HG03064 (cell line): Measurements from ENCODE around the gene SIDT1.
"Not testable (repeated sequence)": the region's sequence is repeated elsewhere in the genome, so short reads cannot be mapped to it uniquely, and the experiment has no call there.

Experiments used
- ATAC-seq: cut with Tn5 transposase; IDR thresholded peaks from one replicate; pipeline ENCODE4 v1.9.1; 2021; ENCODE audit warnings: low read depth; ENCODE audit not compliant: unreplicated experiment

The SIDT1 gene

DNA sequence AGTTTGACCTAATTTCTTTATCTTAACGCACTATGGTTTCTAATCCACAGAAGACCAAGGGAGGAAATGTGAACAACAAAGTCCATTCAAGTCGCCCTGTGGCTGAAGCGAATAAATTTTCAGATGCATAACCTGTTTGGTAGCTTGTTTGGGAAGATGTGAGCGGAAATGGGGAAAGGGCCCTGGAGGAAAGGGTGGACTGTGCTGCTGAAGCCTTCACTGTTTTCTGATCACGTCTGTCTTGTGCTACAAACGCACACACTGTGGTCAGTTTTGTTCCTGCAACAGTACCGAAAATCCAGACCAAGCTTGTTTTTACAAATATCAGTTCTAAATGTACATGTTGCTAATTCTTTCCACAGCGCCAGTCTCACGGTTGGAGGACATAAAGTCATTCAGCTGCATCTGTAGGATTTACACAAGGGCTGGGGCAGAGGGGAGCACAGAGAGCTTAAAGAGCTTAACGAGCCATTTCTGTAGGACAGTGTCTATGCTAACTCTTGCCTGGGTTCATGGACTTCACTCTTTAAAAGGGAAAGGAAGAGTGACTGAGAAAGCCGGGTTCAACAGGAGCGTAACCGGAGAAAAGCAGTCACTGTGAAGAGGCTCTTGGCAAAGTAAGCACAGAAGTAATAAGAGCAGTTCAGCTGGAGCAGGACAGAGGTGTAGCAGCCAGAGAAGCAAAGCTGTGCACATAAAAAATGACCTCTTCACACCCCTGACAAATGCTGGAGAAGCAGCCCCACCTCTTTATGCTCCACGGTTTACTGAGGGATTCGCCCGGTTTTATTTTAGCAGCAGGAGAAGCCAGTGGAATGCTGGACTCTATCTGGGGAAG is 97.4 kb downstream of the SIDT1 start:
- ATAC-seq = no peak

DNA sequence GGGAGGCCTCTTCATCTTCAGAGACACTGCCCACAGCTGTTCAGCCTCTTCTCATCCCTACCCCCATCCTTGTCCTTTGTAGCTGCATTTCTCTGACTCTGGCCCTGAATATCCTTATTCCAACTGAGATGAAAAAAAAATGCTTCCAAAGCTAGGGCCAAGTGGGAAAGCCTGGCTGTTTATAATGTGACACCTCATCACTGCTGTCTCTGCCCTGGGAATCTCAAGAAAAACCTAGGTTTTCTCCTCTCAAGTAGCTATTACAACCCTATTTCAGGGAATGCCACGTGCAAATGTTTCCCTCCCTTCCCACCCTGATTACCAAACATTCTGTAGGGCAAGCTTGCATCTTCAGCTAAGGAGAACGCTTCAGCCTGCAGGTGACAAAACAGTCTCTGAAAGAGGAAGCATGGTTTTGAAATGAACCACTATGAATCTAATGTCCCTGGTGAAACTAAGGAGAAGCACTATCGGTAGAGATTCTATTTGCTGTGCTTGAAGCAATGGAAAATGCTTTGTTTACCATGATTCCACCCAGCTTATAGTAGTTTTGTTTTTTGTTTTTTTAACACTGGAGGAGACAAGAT is 98.7 kb downstream of the SIDT1 start:
- no peak for ATAC-seq

DNA sequence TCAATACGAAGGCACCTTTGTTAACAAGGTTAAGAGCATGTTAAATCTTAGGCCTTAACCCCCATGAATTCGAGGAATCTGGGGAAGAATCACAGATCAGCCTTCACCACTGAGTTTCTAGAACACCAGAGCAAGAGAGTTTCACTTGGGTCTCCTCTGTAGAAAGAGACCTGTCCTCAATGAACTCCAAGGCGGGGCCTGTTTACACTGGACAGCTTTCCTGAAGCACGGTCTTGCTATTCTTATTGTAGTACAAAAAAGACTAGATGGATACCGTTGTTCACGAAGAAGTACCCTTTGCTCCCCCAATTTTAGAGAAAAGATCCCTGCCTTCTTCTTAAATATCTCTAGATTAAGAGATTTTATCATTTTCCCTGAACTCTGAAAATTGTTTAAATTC is 99.2 kb downstream of the SIDT1 start:
- ATAC-seq = no peak

DNA sequence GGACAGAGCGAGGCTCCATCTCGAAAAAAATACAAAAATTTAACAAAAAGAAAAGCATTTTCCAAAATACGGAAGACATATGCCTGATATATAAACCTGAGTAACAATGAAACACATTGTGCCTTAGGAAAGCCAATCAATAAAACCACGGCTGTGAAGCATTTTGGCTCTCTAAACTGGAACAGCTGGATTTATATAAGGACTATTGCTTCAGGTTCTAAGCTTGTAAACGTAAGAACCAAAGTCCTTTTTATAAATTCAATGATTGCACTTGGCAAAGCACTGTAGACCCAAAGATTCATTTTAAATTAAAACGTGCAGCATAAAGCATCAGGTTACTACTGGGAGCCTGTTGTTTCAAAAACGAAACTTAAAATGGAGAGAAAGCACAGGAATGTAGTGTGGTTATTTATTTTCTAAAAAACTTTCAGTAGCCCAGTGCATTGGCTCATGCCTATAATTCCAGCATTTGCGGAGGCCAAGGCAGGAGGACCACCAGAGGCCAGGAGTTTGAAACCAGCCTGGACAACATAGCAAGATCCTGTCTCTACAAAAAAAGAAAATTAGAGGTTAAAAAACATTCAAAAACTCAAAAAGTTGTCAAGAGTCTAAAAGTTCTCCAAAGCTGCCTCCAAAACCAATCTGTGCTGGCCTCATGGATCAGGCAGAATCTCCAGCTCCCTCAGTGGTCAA is 102.6 kb downstream of the SIDT1 start:
- no peak for ATAC-seq

DNA sequence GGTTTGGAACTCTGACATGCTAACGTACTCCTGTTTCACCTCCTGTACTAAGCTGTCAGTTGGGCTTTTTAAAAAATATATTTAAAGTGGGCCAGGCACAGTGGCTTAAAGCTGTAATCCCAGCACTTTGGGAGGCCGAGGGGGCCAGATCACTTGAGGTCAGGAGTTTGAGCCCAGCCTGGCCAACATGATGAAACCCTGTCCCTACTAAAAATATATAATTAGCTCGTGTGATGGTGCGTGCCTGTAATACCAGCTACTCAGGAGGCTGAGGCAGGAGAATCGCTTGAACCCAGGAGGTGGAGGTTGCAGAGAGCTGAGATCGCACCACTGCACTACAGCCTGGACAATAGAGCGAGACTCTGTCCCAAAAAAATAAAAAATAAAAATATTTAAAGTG is 103.7 kb downstream of the SIDT1 start:
- ATAC-seq = not testable (repeated sequence)

DNA sequence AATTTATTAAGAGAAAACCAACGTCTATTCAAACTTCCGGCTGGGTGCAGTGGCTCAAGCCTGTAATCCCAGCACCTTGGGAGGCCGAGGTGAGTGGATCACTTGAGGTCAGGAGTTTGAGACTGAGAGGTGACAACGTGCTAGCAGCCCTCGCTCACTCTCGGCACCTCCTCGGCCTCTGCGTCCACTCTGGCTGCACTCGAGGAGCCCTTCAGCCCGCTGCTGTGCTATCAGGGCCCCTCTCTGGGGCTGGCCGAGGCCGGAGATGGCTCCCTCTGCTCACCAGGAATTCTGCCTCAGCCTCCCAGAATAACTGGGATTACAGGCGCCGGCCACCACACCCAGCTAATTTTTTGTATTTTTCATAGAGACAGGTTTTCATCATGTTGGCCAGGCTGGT is 105.4 kb downstream of the SIDT1 start:
- ATAC-seq = no peak

DNA sequence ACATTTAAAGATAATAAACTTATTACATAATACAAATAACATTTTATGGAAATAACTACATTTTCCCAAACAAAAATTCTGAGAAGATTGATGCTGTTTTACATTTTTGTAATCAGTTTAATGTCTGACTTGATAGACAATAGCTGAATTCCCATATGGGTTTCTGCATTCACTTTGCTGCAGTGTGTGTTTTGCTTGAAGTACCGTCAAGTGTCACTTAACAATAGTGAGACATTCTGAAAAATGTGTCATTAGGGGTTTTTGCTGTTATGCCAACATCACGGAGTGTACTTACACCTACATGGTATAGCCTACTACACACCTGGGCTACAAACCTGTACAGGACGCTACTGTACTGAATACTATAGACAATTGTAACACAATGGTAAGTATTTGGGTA is 106.6 kb downstream of the SIDT1 start:
- no peak for ATAC-seq

DNA sequence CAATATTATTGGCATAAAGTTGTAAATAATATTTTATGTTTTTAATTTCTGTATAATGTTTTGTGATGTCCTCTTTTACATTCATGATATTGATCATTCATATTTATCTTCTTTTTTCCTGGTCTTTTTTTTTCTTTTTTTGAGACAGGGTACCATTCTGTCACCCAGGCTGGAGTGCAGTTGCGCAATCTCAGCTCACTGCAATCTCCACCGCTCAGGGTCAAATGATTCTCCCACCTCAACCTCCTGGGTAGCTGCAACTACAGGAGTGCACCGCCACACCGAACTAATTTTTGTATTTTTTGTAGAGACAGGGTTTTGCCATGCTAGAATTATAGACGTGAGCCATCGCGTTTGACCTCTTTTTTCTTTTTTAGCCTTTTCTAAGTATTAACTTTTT is 111.2 kb downstream of the SIDT1 start:
- ATAC-seq = no peak

DNA sequence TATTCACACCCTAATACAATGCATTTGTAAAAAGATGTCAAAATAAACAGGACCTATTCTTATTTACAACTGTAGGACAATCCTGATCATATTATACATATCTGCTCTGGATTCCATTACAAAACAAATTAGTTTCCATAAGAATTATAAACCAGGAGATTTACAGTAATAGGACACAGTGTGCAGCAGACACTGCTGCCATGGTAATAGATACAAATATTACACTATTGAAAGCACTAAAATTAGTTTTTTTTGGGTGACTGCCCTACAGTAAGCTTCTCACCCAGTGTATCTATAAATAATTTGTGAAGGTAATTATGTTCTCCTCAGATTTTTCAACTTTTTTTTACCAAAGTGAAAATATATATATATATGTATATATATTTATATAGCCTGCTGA is 116.2 kb downstream of the SIDT1 start:
- no peak for ATAC-seq

DNA sequence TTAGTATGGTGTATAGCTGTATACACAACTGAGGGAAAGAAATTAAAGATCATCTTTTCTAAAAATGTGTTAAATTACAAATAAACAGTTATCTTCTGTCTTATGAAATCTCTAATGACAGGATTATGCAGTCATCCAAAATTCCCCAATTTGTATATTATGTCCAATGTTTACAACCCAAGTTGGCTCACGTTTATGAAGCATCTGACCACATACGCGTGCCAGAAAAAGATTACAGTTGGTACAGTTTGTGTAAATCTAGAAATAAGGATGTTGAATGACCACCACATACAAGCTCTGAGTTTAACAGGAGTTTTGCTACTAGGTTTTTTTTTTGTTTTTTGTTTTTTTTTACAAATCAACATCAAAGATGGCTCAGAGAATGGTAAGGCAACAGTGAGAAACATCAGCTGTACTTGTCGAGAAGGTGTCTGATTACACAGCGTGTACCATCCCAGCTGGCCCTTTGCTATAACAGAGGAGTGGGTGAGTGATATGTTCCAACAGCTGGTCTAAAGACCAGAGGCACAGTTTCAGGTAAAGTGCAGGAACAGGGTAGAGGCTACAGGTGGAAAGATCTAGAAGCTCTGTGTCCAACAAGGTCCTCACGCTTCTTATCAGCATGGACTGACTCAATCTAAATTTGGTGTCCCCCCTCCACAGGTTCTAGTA is 117.0 kb downstream of the SIDT1 start:
- ATAC-seq = no peak

DNA sequence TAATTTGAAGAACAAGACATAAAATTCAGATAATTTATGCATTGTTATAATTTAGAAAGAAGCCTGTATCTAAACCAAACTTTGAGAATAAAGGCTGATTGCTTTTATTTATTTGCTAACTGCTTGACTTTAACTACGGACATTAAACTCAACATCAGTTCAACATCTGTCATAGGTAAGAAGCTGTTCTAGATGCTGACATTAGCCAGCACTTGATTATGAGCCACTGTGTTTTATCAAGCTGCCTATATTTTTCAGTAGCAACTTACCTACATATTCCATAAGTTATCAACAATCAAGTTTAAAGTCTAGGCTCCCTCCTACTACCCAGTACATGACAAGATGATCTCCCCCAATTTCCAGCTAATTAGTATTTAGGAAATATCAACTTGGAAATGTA is 122.0 kb downstream of the SIDT1 start:
- ATAC-seq = no peak

DNA sequence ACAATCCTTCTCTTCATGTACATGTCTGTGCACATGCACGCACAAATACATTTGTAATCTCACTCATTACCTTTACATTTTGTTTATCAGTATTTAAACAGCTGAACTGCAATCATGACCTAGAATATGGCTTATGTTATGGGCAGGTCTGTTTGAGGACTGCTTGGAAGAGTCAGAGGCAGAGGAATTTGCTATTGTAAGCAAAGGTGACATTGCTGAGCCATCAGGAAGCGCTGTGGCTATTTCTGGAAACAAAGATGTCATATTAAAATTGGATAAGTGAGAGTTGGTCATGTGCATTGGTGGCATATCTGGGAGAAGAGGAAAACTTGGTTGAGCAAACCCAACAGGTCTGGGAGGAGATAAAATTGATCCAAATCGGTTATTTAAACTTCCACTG is 122.5 kb downstream of the SIDT1 start:
- no peak for ATAC-seq

DNA sequence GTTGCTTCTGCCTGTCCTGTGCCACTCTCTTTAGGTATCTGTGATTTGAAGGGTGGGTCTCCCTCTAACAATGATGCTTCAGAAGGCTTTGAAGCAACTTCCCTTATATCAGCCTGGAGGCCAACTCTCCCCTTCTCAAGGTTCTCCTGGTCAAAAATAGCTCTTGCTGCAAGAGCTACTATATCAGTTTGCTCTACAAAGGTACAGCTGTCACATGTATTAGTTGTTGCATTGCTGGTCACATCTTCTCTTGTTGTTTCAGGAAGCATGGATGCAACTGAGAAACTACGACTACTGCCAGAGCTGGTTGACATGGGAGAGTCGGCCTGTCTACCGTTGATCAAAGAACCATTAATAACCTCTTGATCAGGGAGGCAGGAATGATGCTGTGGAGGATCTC is 125.8 kb downstream of the SIDT1 start:
- no peak for ATAC-seq

DNA sequence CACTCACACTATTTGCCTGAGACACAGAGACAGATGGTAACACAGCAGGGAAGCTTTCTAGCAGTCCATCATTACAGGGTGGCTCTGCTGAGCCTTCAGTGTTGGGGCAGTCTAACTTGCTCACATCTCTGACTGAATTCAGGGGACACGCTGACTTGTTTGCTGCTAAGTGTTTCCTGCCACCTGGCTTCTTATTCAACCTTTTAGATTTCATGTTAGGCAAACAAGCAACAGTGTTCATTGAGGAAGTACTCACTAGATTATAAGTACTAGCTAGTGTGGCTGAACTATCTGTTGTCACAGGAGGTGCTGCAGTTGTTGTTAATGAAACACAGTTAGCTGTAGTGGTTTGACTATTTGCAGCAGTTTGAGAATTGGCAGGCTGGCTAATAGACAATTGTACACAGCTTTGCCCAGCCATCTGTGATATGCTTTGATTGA is 126.8 kb downstream of the SIDT1 start:
- no peak for ATAC-seq

DNA sequence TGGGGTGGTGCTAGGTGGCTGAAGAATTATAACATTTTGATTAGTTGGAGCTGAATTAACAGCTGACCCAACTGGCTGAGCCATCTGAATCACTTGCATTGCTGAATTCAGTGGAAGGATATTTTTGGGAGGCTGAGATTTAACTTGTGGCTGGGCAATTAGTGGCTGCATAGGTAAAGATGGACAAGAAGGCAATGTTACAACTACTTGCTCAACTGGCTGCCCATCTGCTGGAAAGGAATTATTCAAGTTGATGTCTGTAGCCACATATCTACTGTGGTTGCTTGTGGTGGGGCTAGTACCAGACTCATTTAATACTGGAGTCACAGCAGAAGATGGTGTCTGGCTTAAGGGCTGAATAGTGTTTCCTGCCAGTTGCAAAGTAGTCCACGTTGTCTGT is 127.6 kb downstream of the SIDT1 start:
- no peak for ATAC-seq

DNA sequence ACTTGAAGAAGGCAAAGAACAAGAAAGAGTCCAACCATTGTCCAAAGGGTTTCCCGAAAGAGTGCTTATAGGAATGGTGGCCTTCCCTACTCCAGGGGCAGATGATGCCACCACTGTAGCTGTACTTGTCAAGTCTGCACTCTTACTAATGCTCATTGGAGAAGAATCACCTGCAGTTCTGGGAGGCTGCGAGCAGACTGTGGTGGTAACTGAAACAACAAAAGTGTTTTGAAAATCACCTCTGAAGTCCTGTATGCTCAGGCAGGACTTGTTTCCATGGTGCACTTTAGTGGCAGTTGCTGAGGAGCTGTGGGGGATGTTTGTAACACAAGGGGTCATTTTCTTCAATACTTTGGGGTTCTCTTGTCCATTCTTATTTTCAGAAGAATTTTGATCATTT is 128.1 kb downstream of the SIDT1 start:
- ATAC-seq = no peak

DNA sequence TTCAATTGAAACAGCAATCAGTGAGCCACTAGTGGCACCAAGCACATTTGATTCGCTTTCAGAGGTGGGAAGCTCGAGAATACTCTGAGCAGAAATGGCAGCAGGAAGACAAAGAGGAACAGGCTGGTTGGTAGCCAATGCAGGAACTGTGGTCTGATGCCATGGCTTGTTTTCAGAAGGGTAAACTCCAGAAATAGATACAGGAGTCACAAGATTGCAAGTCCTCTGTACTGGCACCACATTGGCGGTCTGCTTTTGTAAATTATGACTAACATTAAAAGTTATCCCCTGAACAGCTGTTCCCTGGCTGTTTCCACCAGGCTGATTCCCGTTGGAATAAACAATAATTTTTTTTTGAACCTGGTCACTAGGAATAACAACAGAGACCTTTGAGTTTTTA is 128.5 kb downstream of the SIDT1 start:
- no peak for ATAC-seq

DNA sequence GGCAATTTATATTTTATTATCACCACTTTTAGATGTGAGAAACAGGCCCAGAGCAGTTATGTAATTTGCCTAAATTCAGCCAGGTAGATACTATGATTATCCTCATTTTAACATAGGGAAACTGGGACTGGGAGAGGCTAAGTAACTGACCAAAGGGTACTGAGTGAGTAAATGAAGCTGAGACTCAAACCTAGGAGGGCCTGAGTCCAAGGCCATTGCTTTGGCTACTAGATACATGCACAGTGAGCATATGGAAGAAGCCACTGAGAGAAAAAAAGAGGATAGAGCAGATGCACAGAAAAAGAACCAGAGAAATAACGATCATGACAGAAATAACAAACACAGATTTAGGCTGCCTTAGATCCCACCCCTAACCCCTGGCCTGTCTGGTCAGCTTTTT is 130.5 kb downstream of the SIDT1 start:
- no peak for ATAC-seq

DNA sequence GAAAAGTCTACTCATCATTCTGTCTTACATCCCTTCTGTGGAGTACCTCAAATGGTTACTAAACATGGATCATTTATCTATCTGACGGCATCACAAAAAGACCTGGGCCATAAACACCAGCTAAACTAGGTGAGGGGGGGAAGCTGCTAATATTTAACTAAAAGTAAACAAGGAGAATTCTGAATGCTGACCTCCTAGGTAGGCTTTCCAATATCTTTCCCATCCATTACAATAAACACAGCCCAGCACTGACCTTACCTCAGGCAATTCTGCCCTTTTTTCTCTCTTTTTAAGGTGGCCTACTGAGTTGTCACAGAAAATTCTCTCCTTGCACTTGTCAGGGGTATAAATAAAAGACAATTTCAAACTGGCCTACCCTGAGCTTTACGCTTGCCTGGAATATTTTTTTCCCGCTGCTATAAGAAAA is 131.0 kb downstream of the SIDT1 start:
- no peak for ATAC-seq

DNA sequence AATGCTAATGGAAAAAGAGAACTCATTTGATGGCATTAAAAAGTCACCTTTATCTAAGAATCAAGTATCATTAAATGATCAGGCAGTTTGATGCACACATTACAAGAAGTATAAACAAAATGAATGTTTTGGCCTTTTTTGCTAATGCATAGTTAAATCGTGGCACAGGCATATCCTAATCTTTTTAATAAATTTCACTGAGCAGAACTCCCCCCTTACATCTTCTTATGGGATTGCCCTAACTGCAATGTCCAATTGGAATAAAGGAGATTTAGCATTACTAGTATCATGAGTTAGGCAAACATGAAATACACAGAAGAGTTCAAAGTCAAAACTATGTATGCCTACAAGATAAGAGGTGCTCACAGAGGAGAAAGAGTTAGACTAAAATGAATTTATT is 131.4 kb downstream of the SIDT1 start:
- no peak for ATAC-seq

DNA sequence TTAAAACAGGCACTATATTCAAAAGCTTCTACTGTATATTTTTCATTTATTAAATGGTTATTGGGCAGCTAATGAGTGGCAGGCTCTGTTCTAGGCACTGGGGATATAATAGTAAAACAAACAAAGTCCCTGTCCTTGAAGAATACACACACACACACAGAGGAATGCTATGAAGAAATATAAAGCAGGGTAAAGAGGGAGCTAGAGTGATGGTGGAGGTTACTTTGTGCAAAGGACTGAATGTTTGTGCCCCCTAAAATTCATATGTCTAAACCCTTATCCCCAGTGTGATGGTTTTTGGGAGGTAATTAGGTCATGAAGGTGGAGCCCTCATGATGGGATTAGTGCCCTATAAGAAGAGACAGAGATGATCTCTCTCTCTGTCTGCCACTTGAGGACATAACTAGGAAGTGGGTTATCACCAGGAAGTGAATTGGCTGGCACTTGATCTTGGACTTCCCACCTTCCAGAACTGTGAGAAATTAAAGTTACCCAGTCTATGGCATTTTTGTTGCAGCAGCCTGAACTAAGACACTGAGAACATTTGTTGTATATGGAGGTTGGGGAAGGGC is 132.3 kb downstream of the SIDT1 start:
- no peak for ATAC-seq
